K562 (cell line): ENCODE results near the gene NUB1. TPM values are rescaled to one million over a fixed set of nuclear protein-coding genes. Genes with fewer than 3 reads are reported as not detected.
A peak's percentile ranks its signal among the peaks of the same experiment; 100 is the strongest.

Experiments
- ATAC-seq: fragments of 200-7000 bp; cut with Tn5 transposase; 3 replicates; pipeline ENCODE4 v1.9.1; 2020; ENCODE audit warnings: moderate library complexity
- BruUV-seq: library from RNA; stranded (reverse); fragments of 400-500 nt; replicated peaks from 2 replicates; lab custom pipeline; 2021; lab: Mats Ljungman, UMichigan
- CTCF ChIA-PET: fragments of 300-600 bp; formaldehyde crosslinking; extraction: SDS; loops from one replicate; lab custom pipeline; 2021; ENCODE audit warnings: low intra/inter-chr PET ratio; lab: Yijun Ruan, JAX
- POLR2A ChIA-PET: fragments of 300-600, 350-650 bp; sonication (Branson Sonifier 250); formaldehyde crosslinking; extraction: SDS; loops from one replicate; lab custom pipeline; 2021; ENCODE audit warnings: antibody characterized with exemption, inconsistent platforms; lab: Yijun Ruan, JAX
- DNase-seq, 4 experiments: peaks; one replicate each; pipeline versions ENCODE4 v3.0.0 to v3.0.0-alpha.2; 2011 to 2018; ENCODE audit warnings: low spot score in 3 of 4, mixed read lengths in 3 of 4; ENCODE audit errors: extremely low read depth in 1 of 4
- FAIRE-seq: peaks from 2 replicates; lab custom pipeline; 2011; peaks lifted over from hg19 to GRCh38; lab: Jason Lieb, UNC
- H2AFZ ChIP-seq: 2 replicates; pipeline ENCODE4 v1.6.0; 2011; ENCODE audit warnings: low read depth, low read length, control low read depth, inconsistent platforms
- H3K27ac ChIP-seq: fragments of 200-600 bp; 3 replicates; pipeline ENCODE4 v1.8.0; 2011; ENCODE audit warnings: low read depth, mild to moderate bottlenecking, control low read depth, inconsistent platforms, low read length, moderate library complexity, mixed read lengths; ENCODE audit errors: extremely low read depth
- H3K27me3 ChIP-seq, 2 experiments: fragments of 300-600 bp in 1 of 2; 2 replicates in 1 of 2; 3 replicates in 1 of 2; pipeline versions ENCODE4 v1.6.0 to v1.8.0; 2011; ENCODE audit warnings: inconsistent platforms in 2 of 2, low read length in 2 of 2, mild to moderate bottlenecking in 1 of 2, mixed read lengths in 1 of 2, moderate library complexity in 1 of 2; ENCODE audit not compliant: control insufficient read depth in 2 of 2, insufficient read depth in 2 of 2
- H3K36me3 ChIP-seq: fragments of 300-600 bp; 3 replicates; pipeline ENCODE4 v1.8.0; 2011; ENCODE audit warnings: mild to moderate bottlenecking, low read length, inconsistent platforms; ENCODE audit not compliant: control insufficient read depth, insufficient read depth
- H3K4me1 ChIP-seq, 2 experiments: fragments of 200-600 bp in 1 of 2; replicated peaks in 1 of 2; 2 replicates in 1 of 2; 3 replicates in 1 of 2; pipeline versions ENCODE4 v1.5.1 to v1.8.0; 2011; ENCODE audit warnings: inconsistent platforms in 2 of 2, low read length in 2 of 2, mild to moderate bottlenecking in 1 of 2, mixed read lengths in 1 of 2, moderate library complexity in 1 of 2; ENCODE audit not compliant: control insufficient read depth in 2 of 2, insufficient read depth in 2 of 2
- H3K4me2 ChIP-seq: 2 replicates; pipeline ENCODE4 v1.6.1; 2011; ENCODE audit warnings: low read length, control low read depth, inconsistent platforms, mixed read lengths; ENCODE audit not compliant: insufficient read depth
- H3K4me3 ChIP-seq: fragments of 200-600 bp; sonication (generic), shearing (Covaris generic); 2 replicates; pipeline ENCODE4 v1.5.1; 2016; ENCODE audit warnings: control low read depth, inconsistent platforms
- H3K79me2 ChIP-seq: fragments of 200-600 bp; 3 replicates; pipeline ENCODE4 v1.8.0; 2011; ENCODE audit warnings: low read length, inconsistent platforms; ENCODE audit not compliant: control insufficient read depth, insufficient read depth
- H3K9ac ChIP-seq, 2 experiments: 2 replicates each; pipeline versions ENCODE4 v1.6.0 to v1.6.1; 2011; ENCODE audit warnings: low read depth in 2 of 2, low read length in 2 of 2, control low read depth in 1 of 2, inconsistent platforms in 1 of 2, mild to moderate bottlenecking in 1 of 2, mixed read lengths in 1 of 2; ENCODE audit not compliant: insufficient read depth in 1 of 2
- H3K9me1 ChIP-seq: one replicate; pipeline ENCODE4 v1.6.0; 2011; ENCODE audit warnings: inconsistent platforms, mild to moderate bottlenecking, low read length, moderate library complexity; ENCODE audit not compliant: control insufficient read depth, insufficient read depth
- H3K9me3 ChIP-seq: replicated peaks from 2 replicates; pipeline ENCODE4 v1.5.1; 2011; ENCODE audit warnings: low read depth, low read length, inconsistent platforms; ENCODE audit not compliant: control insufficient read depth, insufficient read depth
- H4K20me1 ChIP-seq: replicated peaks from 2 replicates; pipeline ENCODE4 v1.6.1; 2011; ENCODE audit warnings: low read length, inconsistent platforms, mixed read lengths; ENCODE audit not compliant: control insufficient read depth, insufficient read depth
- ATF2 ChIP-seq: sonication (generic); formaldehyde crosslinking; IDR thresholded peaks from 2 replicates; pipeline ENCODE4 v1.8.1; 2022; ENCODE audit warnings: missing genetic modification reagents
- BRD4 ChIP-seq: fragments of 200-600 bp; sonication (generic); IDR thresholded peaks from 2 replicates; pipeline ENCODE4 v1.6.1; 2017; ENCODE audit warnings: inconsistent platforms
- C11orf30 ChIP-seq: fragments of 450-650 bp; IDR thresholded peaks from 2 replicates; pipeline ENCODE4 v1.6.1; 2016; ENCODE audit warnings: low read depth, mild to moderate bottlenecking
- CEBPG ChIP-seq, 3 experiments: fragments of 200-800 bp in 1 of 3; sonication (Bioruptor generic) in 1 of 3; sonication (generic) in 1 of 3; formaldehyde crosslinking in 1 of 3; IDR thresholded peaks in 2 of 3; conservative IDR thresholded peaks in 1 of 3; 2 replicates each; pipeline versions ENCODE4 v1.6.1 to v1.8.0; 2016 to 2022; ENCODE audit warnings: missing compliant biosample characterization in 2 of 3, missing genetic modification characterization in 2 of 3, mild to moderate bottlenecking in 1 of 3, missing genetic modification reagents in 1 of 3
- ELF4 ChIP-seq: fragments of 450-650 bp; formaldehyde crosslinking; IDR thresholded peaks from 2 replicates; pipeline ENCODE4 v1.4.0; 2022; ENCODE audit warnings: missing genetic modification characterization
- FOXK1 ChIP-seq: sonication (generic); formaldehyde crosslinking; IDR thresholded peaks from 2 replicates; pipeline ENCODE4 v1.8.0; 2022; ENCODE audit warnings: missing genetic modification reagents, mild to moderate bottlenecking, borderline replicate concordance
- HMG20A ChIP-seq: fragments of 450-650 bp; formaldehyde crosslinking; conservative IDR thresholded peaks from 2 replicates; pipeline ENCODE4 v1.4.0; 2020; ENCODE audit warnings: mild to moderate bottlenecking, mixed read lengths
- NCOR1 ChIP-seq: fragments of 450-650 bp; IDR thresholded peaks from 2 replicates; pipeline ENCODE4 v1.6.1; 2016; ENCODE audit warnings: mild to moderate bottlenecking, moderate library complexity
- SUPT5H ChIP-seq: fragments of 450-650 bp; IDR thresholded peaks from 2 replicates; pipeline ENCODE4 v1.6.1; 2016
- ZFP30 ChIP-seq: fragments of 250-450 bp; sonication (Bioruptor Pico); IDR thresholded peaks from 2 replicates; pipeline ENCODE4 v1.8.0; 2022; ENCODE audit warnings: moderate library complexity, mild to moderate bottlenecking, inconsistent platforms, borderline replicate concordance
- ZNF143 ChIP-seq: sonication (generic); formaldehyde crosslinking; IDR thresholded peaks from 2 replicates; pipeline ENCODE4 v1.9.0; 2022; ENCODE audit warnings: mild to moderate bottlenecking, missing genetic modification reagents
- ZNF146 ChIP-seq: IDR thresholded peaks from one replicate; pipeline ENCODE4 v1.6.1; 2018; ENCODE audit warnings: missing compliant biosample characterization; ENCODE audit not compliant: unreplicated experiment
- ZNF224 ChIP-seq: sonication (generic); formaldehyde crosslinking; IDR thresholded peaks from 2 replicates; pipeline ENCODE4 v1.8.0; 2022; ENCODE audit warnings: mild to moderate bottlenecking, missing genetic modification reagents
- ZNF316 ChIP-seq: fragments of 450-650 bp; IDR thresholded peaks from 2 replicates; pipeline ENCODE4 v1.6.1; 2016
- WGBS: fragments of 100-300 bp; shearing (Covaris generic); methylation state at CpG from one replicate; pipeline ENCODE4 v1.1.6; 2016; ENCODE audit warnings: low coverage, mixed read lengths; ENCODE audit not compliant: insufficient coverage; ENCODE audit errors: missing lambda C conversion rate; 5-methylcytosine and 5-hydroxymethylcytosine counted together
- in situ Hi-C: fragments of 300-500 bp; cut with MboI; formaldehyde crosslinking; loops from 4 replicates; pipeline ENCODE4 v1.15.0; 2018; ENCODE audit warnings: inconsistent platforms, mixed read lengths
- intact Hi-C: fragments of 100-400 bp; cut with micrococcal nuclease; formaldehyde crosslinking; loops from 2 replicates; pipeline ENCODE4 v1.14.2; 2022
- polyA plus RNA-seq, 8 experiments: library from polyadenylated mRNA; depleted of rRNA in 4 of 8; stranded (reverse) in 5 of 8; unstranded in 3 of 8; fragments of >200 nt; fragmentation: Nextera tagmentation in 2 of 8; fragmentation: Illumina TruSeq in 1 of 8; extraction: Ambion mirVana in 2 of 8; extraction: Trizol in 1 of 8; gene quantifications; 2 replicates each; pipeline versions ENCODE4 v1.2.1 to v1.2.3, GENCODE V29; 2011 to 2014; ENCODE audit warnings: inconsistent platforms in 1 of 8, missing spikeins in 1 of 8
- total RNA-seq, 7 experiments: library from RNA; depleted of rRNA in 6 of 7; stranded (reverse); fragments of >200 nt in 6 of 7; fragmentation: Illumina TruSeq in 2 of 7; extraction: Trizol in 2 of 7; gene quantifications; 2 replicates each; pipeline versions ENCODE4 v1.2.1 to v1.2.3, GENCODE V29; 2011 to 2021; ENCODE audit warnings: low replicate concordance in 1 of 7
- TF ChIP-seq, protein P1 (sequence below): fragments of 450-650 bp; IDR thresholded peaks from 2 replicates; pipeline ENCODE4 v1.6.1; 2016
- TF ChIP-seq, protein P2 (sequence below): fragments of 250-450 bp; sonication (Bioruptor Pico); IDR thresholded peaks from 2 replicates; pipeline ENCODE4 v1.8.0; 2021; ENCODE audit warnings: borderline replicate concordance, mild to moderate bottlenecking, moderate library complexity; ENCODE audit not compliant: poor library complexity, severe bottlenecking
- TF ChIP-seq, protein P3 (sequence below): fragments of 450-650 bp; IDR thresholded peaks from 2 replicates; pipeline ENCODE4 v1.6.1; 2016; ENCODE audit warnings: low read depth, mild to moderate bottlenecking, moderate library complexity

Gene NUB1
- total and polyA plus RNA-seq, 9 of the 15 experiments (the other 6 are each of a cell fraction or from before 2014, with no cell fraction given): 43.2 to 159 (median 85.2) TPM

GRCh38 chr7:151367284-151367683 is 25.7 kb downstream of the NUB1 start (continued):
- TF ChIP-seq ZNF146 (peak; percentile 6), ZNF143 (no peak), C11orf30 (peak; percentile 46), SUPT5H (no peak), HMG20A (CRISPR knock-in tag) (no peak), CEBPG (CRISPR knock-in tag; IDR thresholded peaks at IDR 0.05) (no peak), CEBPG (tag; conservative IDR thresholded peaks at IDR 0.05 in 1 of 2, IDR thresholded peaks at IDR 0.05 in 1 of 2) (no peak), ZNF316 (peak; percentile 68), NCOR1 (no peak)
- TF ChIP-seq, protein P1, sequence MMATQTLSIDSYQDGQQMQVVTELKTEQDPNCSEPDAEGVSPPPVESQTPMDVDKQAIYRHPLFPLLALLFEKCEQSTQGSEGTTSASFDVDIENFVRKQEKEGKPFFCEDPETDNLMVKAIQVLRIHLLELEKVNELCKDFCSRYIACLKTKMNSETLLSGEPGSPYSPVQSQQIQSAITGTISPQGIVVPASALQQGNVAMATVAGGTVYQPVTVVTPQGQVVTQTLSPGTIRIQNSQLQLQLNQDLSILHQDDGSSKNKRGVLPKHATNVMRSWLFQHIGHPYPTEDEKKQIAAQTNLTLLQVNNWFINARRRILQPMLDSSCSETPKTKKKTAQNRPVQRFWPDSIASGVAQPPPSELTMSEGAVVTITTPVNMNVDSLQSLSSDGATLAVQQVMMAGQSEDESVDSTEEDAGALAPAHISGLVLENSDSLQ: no peak

- Histone ChIP-seq H3K36me3 (peaks cover 23% of the 10 kb centered on the region; the same call in 2 of the 3 replicates), H3K9me3 (no peaks in the 10 kb centered on the region), H3K4me1 (peaks cover 0 to 4% of the 10 kb centered on the region in 2 experiments; a peak in 3 of 5 replicates), H4K20me1 (no peaks in the 10 kb centered on the region), H2AFZ (no peak overlapping the region; the same call in 1 of the 2 replicates), H3K4me2 (no peak overlapping the region), H3K27ac (no peak overlapping the region), H3K79me2 (no peaks in the 10 kb centered on the region), H3K27me3 (no peaks in the 10 kb centered on the region), H3K9me1 (peaks cover 3% of the 10 kb centered on the region), H3K9ac (no peak overlapping the region), H3K4me3 (no peak overlapping the region)
- CTCF ChIA-PET: interaction anchor here (0.5 to 3.9 kb wide), 7 partner anchors 13 to 392 kb away, joined by 3 to 43 read pairs (median 5); no protein-coding TSS in a partner anchor
- DNase-seq (peak; percentile 88 to 94 (median 92)), FAIRE-seq (peak; percentile 97), ATAC-seq (peak; percentile 100)
- WGBS: 14% methylated on average over 11 of the region's 11 CpGs
- intact Hi-C loops (loop anchor here (1.0 to 10.0 kb wide), 5 partner anchors 43 to 391 kb away; no protein-coding TSS in a partner anchor), in situ Hi-C loops (no loop called here)
- POLR2A ChIA-PET: interaction anchor here (0.8 to 1.2 kb wide), 4 partner anchors 12 to 150 kb away, joined by 3 to 5 read pairs (median 4); no protein-coding TSS in a partner anchor
- no TSS peak for BruUV-seq
- TF ChIP-seq, protein P2, sequence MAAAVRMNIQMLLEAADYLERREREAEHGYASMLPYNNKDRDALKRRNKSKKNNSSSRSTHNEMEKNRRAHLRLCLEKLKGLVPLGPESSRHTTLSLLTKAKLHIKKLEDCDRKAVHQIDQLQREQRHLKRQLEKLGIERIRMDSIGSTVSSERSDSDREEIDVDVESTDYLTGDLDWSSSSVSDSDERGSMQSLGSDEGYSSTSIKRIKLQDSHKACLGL: no peak
- TF ChIP-seq FOXK1 (CRISPR knock-in tag) (no peak), ZFP30 (CRISPR knock-in tag) (no peak), BRD4 (no peak), ELF4 (no peak), ATF2 (CRISPR knock-in tag) (no peak), ZNF224 (CRISPR knock-in tag) (no peak)
- TF ChIP-seq, protein P3, sequence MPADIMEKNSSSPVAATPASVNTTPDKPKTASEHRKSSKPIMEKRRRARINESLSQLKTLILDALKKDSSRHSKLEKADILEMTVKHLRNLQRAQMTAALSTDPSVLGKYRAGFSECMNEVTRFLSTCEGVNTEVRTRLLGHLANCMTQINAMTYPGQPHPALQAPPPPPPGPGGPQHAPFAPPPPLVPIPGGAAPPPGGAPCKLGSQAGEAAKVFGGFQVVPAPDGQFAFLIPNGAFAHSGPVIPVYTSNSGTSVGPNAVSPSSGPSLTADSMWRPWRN: no peak
These were observed 26.5 kb downstream of the NUB1 start for GRCh38 chr7:151368136-151368571.
